A673 (cell line): Measurements from ENCODE around the gene SPRED2. TPM values are rescaled to one million over a fixed set of nuclear protein-coding genes. Genes with fewer than 3 reads are reported as not detected.
A peak's percentile ranks its signal among the peaks of the same experiment; 100 is the strongest.

ENCODE experiments used
- BruUV-seq: library from RNA; stranded (reverse); fragments of 400-500 nt; replicated peaks from 2 replicates; lab custom pipeline; 2021; lab: Mats Ljungman, UMichigan
- CTCF ChIA-PET: fragments of 300-600 bp; sonication (Branson Sonifier 250); formaldehyde crosslinking; loops from one replicate; lab custom pipeline; 2022; ENCODE audit warnings: antibody characterized with exemption; lab: Charles Lee
- POLR2A ChIA-PET: fragments of 300-600 bp; sonication (Branson Sonifier 250); formaldehyde crosslinking; loops from one replicate; lab custom pipeline; 2022; ENCODE audit warnings: antibody characterized with exemption; ENCODE audit not compliant: low non-redundant PET; lab: Charles Lee
- DNase-seq: peaks from one replicate; pipeline ENCODE4 v3.0.0-alpha.2; 2015; ENCODE audit warnings: low spot score
- H3K27ac ChIP-seq: fragments of 200-600 bp; sonication (generic); 2 replicates; pipeline ENCODE4 v1.5.1; 2016; ENCODE audit warnings: mixed run types, low read depth, mild to moderate bottlenecking, mixed read lengths, antibody characterized with exemption, low read length; ENCODE audit not compliant: poor library complexity, severe bottlenecking
- H3K27me3 ChIP-seq: fragments of 200-600 bp; sonication (generic); replicated peaks from 2 replicates; pipeline ENCODE4 v1.6.1; 2017; ENCODE audit warnings: mixed run types, low read depth, mild to moderate bottlenecking, mixed read lengths, antibody characterized with exemption, low read length; ENCODE audit not compliant: insufficient read depth, poor library complexity
- H3K36me3 ChIP-seq: fragments of 200-600 bp; sonication (generic); 2 replicates; pipeline ENCODE4 v1.6.1; 2016; ENCODE audit warnings: mixed run types, mild to moderate bottlenecking, mixed read lengths, antibody characterized with exemption, low read length; ENCODE audit not compliant: insufficient read depth, poor library complexity, severe bottlenecking
- H3K4me1 ChIP-seq: fragments of 200-600 bp; sonication (generic); 2 replicates; pipeline ENCODE4 v1.6.1; 2017; ENCODE audit warnings: mixed run types, mild to moderate bottlenecking, mixed read lengths, antibody characterized with exemption, low read length; ENCODE audit not compliant: insufficient read depth, poor library complexity, severe bottlenecking
- H3K4me3 ChIP-seq: fragments of 200-600 bp; sonication (generic); 2 replicates; pipeline ENCODE4 v1.5.1; 2016; ENCODE audit warnings: low read depth, mixed run types, mild to moderate bottlenecking, mixed read lengths, low read length; ENCODE audit not compliant: poor library complexity, severe bottlenecking
- H3K9me3 ChIP-seq: fragments of 200-600 bp; sonication (generic); 2 replicates; pipeline ENCODE4 v1.6.1; 2016; ENCODE audit warnings: mixed run types, low read depth, mild to moderate bottlenecking, mixed read lengths, antibody characterized with exemption, low read length; ENCODE audit not compliant: poor library complexity, severe bottlenecking
- EZH2 ChIP-seq: fragments of 200-600 bp; sonication (generic); IDR thresholded peaks from 2 replicates; pipeline ENCODE4 v1.6.1; 2017; ENCODE audit warnings: borderline replicate concordance, low read depth, mild to moderate bottlenecking, mixed read lengths, antibody characterized with exemption, low read length; ENCODE audit not compliant: poor library complexity, severe bottlenecking
- intact Hi-C: fragments of 100-400 bp; cut with micrococcal nuclease; formaldehyde crosslinking; loops from one replicate; pipeline ENCODE4 v1.10.0; 2022; ENCODE audit not compliant: unreplicated experiment
- total RNA-seq: library from RNA; stranded (reverse); gene quantifications from 2 replicates; pipeline ENCODE4 v1.2.3, GENCODE V29; 2021
- TF ChIP-seq, protein P1 (sequence below): fragments of 300-800, 200-600 bp; sonication (generic); conservative IDR thresholded peaks from 2 replicates; pipeline ENCODE4 v1.5.1; 2017; ENCODE audit warnings: low read depth, mild to moderate bottlenecking, antibody characterized with exemption, low read length, moderate library complexity, mixed read lengths

SPRED2 gene
- total RNA-seq, 1 experiment from 2014 or later = 79.4 TPM

DNA sequence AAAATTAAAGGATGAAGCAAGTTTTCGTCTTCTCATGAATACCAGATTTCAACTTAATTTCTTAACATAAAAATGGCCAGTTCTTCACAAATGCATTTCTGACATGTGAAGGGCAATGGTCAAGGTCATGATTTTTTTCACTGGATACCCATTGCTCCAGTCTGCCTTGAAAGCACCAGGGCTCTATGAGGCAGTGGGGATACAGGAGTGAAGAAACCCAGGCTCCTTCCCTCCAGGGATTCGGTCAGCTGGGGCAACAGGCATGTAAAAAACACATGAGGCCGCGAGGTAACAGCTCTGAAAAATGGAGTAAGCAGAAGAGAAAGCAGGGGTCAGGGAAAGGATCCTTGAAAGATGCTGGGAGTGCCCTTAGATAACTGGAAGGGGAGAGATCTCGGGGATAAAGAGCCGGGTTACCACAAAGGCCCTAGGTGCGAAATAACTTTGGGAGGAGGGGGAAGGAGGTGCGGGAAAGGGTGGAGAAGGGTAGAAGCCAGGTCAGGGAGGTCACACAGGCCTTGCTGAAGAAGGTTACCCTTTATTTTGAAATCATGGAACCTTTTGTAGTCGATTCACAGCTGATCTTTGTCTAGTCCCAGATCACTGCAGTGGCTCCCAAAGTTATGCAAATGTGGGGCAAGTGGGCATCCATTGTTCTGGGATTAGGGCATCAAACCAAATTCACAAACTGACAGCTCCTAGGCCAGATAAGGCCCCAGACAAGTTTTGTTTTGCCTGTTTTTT, 5.2 kb upstream of the SPRED2 start:
- no TSS peak for BruUV-seq
- Histone ChIP-seq H3K27ac (peak overlapping the region; percentile 95), H3K4me1 (peaks cover 15% of the 10 kb centered on the region), H3K27me3 (no peaks in the 10 kb centered on the region), H3K9me3 (no peaks in the 10 kb centered on the region), H3K36me3 (no peaks in the 10 kb centered on the region), H3K4me3 (peak overlapping the region; percentile 64)
- intact Hi-C loops = loop anchor here (5.0 kb wide), 1 partner anchor 115 kb away; no protein-coding TSS in a partner anchor
- TF ChIP-seq, protein P1, sequence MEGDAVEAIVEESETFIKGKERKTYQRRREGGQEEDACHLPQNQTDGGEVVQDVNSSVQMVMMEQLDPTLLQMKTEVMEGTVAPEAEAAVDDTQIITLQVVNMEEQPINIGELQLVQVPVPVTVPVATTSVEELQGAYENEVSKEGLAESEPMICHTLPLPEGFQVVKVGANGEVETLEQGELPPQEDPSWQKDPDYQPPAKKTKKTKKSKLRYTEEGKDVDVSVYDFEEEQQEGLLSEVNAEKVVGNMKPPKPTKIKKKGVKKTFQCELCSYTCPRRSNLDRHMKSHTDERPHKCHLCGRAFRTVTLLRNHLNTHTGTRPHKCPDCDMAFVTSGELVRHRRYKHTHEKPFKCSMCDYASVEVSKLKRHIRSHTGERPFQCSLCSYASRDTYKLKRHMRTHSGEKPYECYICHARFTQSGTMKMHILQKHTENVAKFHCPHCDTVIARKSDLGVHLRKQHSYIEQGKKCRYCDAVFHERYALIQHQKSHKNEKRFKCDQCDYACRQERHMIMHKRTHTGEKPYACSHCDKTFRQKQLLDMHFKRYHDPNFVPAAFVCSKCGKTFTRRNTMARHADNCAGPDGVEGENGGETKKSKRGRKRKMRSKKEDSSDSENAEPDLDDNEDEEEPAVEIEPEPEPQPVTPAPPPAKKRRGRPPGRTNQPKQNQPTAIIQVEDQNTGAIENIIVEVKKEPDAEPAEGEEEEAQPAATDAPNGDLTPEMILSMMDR = no peak
- no peak for TF ChIP-seq EZH2
- no peak for DNase-seq
- ChIA-PET POLR2A (no interaction called here), CTCF (no interaction called here)

DNA sequence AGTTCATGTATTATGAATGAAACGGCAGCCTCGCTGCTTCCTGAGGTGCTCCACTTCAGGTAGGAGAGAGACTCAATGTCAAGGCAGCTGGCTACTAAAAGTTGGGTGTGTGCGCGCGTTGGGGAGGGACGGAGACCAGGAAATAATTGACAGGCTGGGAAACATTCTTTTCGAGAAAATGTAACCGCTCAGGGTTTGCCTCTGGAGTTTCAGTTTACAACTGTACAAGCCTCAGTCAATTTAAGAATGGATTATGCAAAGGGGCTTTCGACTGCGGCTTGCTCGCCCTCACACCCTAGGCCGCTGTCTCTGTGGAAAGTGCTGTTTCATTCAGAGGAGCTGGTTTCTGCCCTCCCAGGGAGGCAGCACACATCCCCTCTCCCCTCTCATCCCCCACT, 4.4 kb upstream of the SPRED2 start:
- peak overlapping the region; percentile 95 for H3K27ac ChIP-seq
- CTCF ChIA-PET = no interaction called here
- TF ChIP-seq, protein P1 = no peak
- TF ChIP-seq EZH2 = no peak
- DNase-seq = no peak
- H3K4me3 ChIP-seq = peak overlapping the region; percentile 64
- POLR2A ChIA-PET = interaction anchor here (0.6 kb wide), 1 partner anchor 160 kb away, joined by 3 read pairs; no protein-coding TSS in a partner anchor
- H3K4me1 ChIP-seq = peaks cover 15% of the 10 kb centered on the region
- intact Hi-C loops = loop anchor here (5.0 kb wide), 1 partner anchor 115 kb away; no protein-coding TSS in a partner anchor
- H3K36me3 ChIP-seq = no peaks in the 10 kb centered on the region
- H3K27me3 ChIP-seq = no peaks in the 10 kb centered on the region
- TSS peak; percentile 86 for BruUV-seq
- H3K9me3 ChIP-seq = no peaks in the 10 kb centered on the region

DNA sequence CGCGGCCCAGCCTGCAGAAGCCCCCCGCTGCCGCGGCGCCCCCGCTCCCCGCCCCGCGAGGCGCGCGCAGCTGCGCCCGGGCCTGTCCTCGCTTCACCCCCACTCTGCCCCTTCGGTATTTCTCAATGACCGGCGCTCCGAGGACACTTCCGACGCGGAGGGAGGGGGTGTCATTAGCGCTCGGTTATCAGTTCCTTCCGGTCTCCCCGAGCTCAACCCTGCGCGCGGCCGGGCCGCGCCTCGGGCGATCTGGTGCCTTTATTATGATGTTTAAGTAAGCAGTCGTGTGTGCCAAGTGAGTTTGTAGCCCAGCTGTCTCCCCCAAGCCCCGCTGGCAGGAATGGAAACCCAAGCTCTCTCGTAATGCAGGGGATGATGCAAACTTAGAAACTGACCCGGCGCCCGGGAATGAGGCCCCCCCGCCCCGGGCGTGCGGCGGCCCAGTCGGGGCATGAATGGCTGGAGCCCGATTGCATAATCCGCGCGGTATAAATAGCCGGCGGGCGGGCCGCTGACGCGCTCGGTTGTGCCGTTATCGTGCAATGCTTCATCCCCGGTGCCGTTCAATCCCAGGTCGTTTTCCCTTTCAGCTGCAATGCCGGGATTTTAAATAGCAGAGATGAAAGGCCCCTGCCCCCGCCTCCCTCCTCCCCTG, 3.9 kb upstream of the SPRED2 start:
- H3K27me3 ChIP-seq = no peaks in the 10 kb centered on the region
- peak overlapping the region; percentile 95 for H3K27ac ChIP-seq
- intact Hi-C loops = loop anchor here (5.0 kb wide), 1 partner anchor 116 kb away; no protein-coding TSS in a partner anchor
- no peaks in the 10 kb centered on the region for H3K9me3 ChIP-seq
- peaks cover 15% of the 10 kb centered on the region for H3K4me1 ChIP-seq
- H3K4me3 ChIP-seq = peak overlapping the region; percentile 64
- TF ChIP-seq EZH2 = no peak
- TF ChIP-seq, protein P1 = no peak
- DNase-seq = peak; percentile 92
- no peaks in the 10 kb centered on the region for H3K36me3 ChIP-seq
- BruUV-seq = no TSS peak
- ChIA-PET POLR2A (interaction anchor here (0.6 kb wide), 2 partner anchors 21 to 159 kb away, joined by 3 to 7 read pairs; no protein-coding TSS in a partner anchor), CTCF (interaction anchor here (1.3 kb wide), 1 partner anchor 306 kb away, joined by 4 read pairs; no protein-coding TSS in a partner anchor)
